ENCODE measurements around the gene STAT1. TPM values are rescaled to one million over a fixed set of nuclear protein-coding genes. Genes with fewer than 3 reads are reported as not detected.

STAT1 gene
- total RNA-seq, 1 experiment from 2014 or later: 32.5 TPM

GRCh38 chr2:191008286-191008685, 5.7 kb downstream of the STAT1 start:
- no peak for TF ChIP-seq EZH2 (IDR thresholded peaks at IDR 0.05; ENCODE audit: low read depth)
- TF ChIP-seq, protein P1, sequence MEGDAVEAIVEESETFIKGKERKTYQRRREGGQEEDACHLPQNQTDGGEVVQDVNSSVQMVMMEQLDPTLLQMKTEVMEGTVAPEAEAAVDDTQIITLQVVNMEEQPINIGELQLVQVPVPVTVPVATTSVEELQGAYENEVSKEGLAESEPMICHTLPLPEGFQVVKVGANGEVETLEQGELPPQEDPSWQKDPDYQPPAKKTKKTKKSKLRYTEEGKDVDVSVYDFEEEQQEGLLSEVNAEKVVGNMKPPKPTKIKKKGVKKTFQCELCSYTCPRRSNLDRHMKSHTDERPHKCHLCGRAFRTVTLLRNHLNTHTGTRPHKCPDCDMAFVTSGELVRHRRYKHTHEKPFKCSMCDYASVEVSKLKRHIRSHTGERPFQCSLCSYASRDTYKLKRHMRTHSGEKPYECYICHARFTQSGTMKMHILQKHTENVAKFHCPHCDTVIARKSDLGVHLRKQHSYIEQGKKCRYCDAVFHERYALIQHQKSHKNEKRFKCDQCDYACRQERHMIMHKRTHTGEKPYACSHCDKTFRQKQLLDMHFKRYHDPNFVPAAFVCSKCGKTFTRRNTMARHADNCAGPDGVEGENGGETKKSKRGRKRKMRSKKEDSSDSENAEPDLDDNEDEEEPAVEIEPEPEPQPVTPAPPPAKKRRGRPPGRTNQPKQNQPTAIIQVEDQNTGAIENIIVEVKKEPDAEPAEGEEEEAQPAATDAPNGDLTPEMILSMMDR (conservative IDR thresholded peaks at IDR 0.05): no peak
- H3K27me3 ChIP-seq (ENCODE audit: insufficient read depth, low read depth): no peaks in the 10 kb centered on the region
- peaks cover 16% of the 10 kb centered on the region for H3K79me2 ChIP-seq (ENCODE audit: low read depth)
- H3K27ac ChIP-seq: no peak overlapping the region
- no peak overlapping the region for H2AFZ ChIP-seq
- H3K36me3 ChIP-seq (ENCODE audit: low read depth): peaks cover 4% of the 10 kb centered on the region; the same call in 1 of the 2 replicates
- no peaks in the 10 kb centered on the region for H4K20me1 ChIP-seq (ENCODE audit: insufficient read depth)
- H3K9me3 ChIP-seq (ENCODE audit: insufficient read depth, low read depth): no peaks in the 10 kb centered on the region
- no peaks in the 10 kb centered on the region; the same call in 1 of the 2 replicates for H3F3A ChIP-seq (ENCODE audit: insufficient read depth, low read depth)
- CTCF ChIA-PET: no interaction called here
- BruUV-seq (replicated peaks): no TSS peak
- H3K4me3 ChIP-seq: no peak overlapping the region
- no peaks in the 10 kb centered on the region; the same call in 1 of the 2 replicates for H3K4me1 ChIP-seq (replicated peaks; ENCODE audit: insufficient read depth)
- intact Hi-C loops (cut with micrococcal nuclease; ENCODE audit: unreplicated experiment): no loop called here
- no peaks in the 10 kb centered on the region for H3K9me2 ChIP-seq (ENCODE audit: insufficient read depth)
- DNase-seq: no peak
- POLR2A ChIA-PET (ENCODE audit: unreplicated experiment): no interaction called here
- H3K4me2 ChIP-seq: no peak overlapping the region

DNA sequence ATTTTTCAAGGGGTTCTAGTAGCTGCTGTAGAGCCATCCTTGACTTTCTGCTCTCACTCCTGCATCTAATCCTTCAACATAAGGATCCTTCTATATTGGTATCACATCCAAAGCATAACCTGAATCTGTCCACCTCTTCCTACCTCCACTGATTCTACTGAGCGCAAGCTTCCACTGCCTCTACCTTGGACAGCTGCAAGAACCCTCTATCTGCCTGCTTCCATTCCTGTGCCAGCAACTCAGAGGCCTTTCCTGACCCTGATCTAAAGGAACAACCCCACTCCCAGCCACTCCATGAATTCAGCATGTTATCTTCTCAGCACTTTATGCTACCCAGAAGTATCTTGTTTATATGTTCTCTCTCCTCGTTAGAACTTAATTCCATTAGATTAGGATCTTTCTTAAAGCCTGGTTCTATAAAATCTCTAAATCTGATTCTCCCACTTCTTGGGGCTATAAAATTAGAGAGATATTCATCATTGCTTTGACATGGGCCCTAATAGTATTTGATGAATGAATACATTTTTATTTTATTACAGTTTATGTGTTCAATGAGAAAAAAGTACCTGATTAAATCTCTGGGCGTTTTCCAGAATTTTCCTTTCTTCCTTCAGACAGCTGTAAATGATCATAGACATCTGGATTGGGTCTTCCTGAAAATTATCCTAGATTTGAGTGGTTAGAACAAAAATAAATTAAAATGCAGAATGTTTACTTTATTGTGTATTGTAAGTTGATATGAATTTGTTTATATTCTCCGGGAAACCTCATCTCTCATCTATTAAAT, 6.8 kb downstream of the STAT1 start:
- no peak for TF ChIP-seq EZH2 (IDR thresholded peaks at IDR 0.05; ENCODE audit: low read depth)
- TF ChIP-seq, protein P1 (conservative IDR thresholded peaks at IDR 0.05): no peak
- H2AFZ ChIP-seq: no peak overlapping the region
- no peak overlapping the region for H3K4me2 ChIP-seq
- ChIA-PET CTCF (no interaction called here), POLR2A (ENCODE audit: unreplicated experiment) (interaction anchor here (0.6 kb wide), 1 partner anchor 388 kb away, joined by 4 read pairs; no protein-coding TSS in a partner anchor)
- no TSS peak for BruUV-seq (replicated peaks)
- H4K20me1 ChIP-seq (ENCODE audit: insufficient read depth): no peaks in the 10 kb centered on the region
- H3F3A ChIP-seq (ENCODE audit: insufficient read depth, low read depth): no peaks in the 10 kb centered on the region
- intact Hi-C loops (cut with micrococcal nuclease; ENCODE audit: unreplicated experiment): no loop called here
- H3K4me1 ChIP-seq (replicated peaks; ENCODE audit: insufficient read depth): no peaks in the 10 kb centered on the region
- no peak overlapping the region for H3K27ac ChIP-seq
- H3K9me2 ChIP-seq (ENCODE audit: insufficient read depth): no peaks in the 10 kb centered on the region
- no peak for DNase-seq
- H3K4me3 ChIP-seq: no peak overlapping the region
- H3K79me2 ChIP-seq (ENCODE audit: low read depth): peaks cover 5% of the 10 kb centered on the region
- H3K36me3 ChIP-seq (ENCODE audit: low read depth): peaks cover 5% of the 10 kb centered on the region; the same call in 1 of the 2 replicates
- H3K9me3 ChIP-seq (ENCODE audit: insufficient read depth, low read depth): no peaks in the 10 kb centered on the region
- no peaks in the 10 kb centered on the region for H3K27me3 ChIP-seq (ENCODE audit: insufficient read depth, low read depth)

DNA sequence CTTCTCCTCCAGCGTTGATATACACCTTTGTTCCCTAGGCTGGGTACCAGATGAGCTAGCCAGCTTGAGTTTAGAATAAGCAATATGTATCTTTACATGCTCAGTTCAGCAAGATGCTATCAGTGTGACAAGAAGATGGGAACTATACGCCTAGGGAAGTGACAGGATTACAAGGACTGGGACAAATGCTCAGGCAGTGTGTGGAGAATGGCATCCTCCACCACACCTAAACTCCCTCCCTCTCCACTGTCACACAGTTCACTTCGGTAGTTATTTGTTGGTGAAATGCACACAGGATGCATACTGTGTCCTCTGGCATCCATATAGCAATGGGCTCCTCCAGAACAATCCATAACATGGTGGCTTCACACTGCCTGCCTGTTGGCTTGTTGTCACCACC, 7.7 kb downstream of the STAT1 start:
- Histone ChIP-seq H2AFZ (no peak overlapping the region), H3F3A (ENCODE audit: insufficient read depth, low read depth) (no peaks in the 10 kb centered on the region), H3K79me2 (ENCODE audit: low read depth) (no peaks in the 10 kb centered on the region), H3K9me2 (ENCODE audit: insufficient read depth) (no peaks in the 10 kb centered on the region), H3K27me3 (ENCODE audit: insufficient read depth, low read depth) (no peaks in the 10 kb centered on the region), H3K27ac (no peak overlapping the region), H3K4me2 (no peak overlapping the region), H3K36me3 (ENCODE audit: low read depth) (peaks cover 5% of the 10 kb centered on the region; the same call in 1 of the 2 replicates), H3K4me1 (replicated peaks; ENCODE audit: insufficient read depth) (no peaks in the 10 kb centered on the region), H4K20me1 (ENCODE audit: insufficient read depth) (no peaks in the 10 kb centered on the region), H3K4me3 (no peak overlapping the region), H3K9me3 (ENCODE audit: insufficient read depth, low read depth) (no peaks in the 10 kb centered on the region)
- intact Hi-C loops (cut with micrococcal nuclease; ENCODE audit: unreplicated experiment): no loop called here
- TF ChIP-seq EZH2 (IDR thresholded peaks at IDR 0.05; ENCODE audit: low read depth): no peak
- TF ChIP-seq, protein P1 (conservative IDR thresholded peaks at IDR 0.05): no peak
- no TSS peak for BruUV-seq (replicated peaks)
- no peak for DNase-seq
- POLR2A ChIA-PET (ENCODE audit: unreplicated experiment): no interaction called here
- CTCF ChIA-PET: no interaction called here
